Activated naive CD8-positive, alpha-beta T cell treated with anti-CD3 and anti-CD28 coated beads, Interleukin-2, amount 50 U/mL, for 24 hours (primary cell): ENCODE data around the gene SMTNL2.
A peak's percentile ranks its signal among the peaks of the same experiment; 100 is the strongest.

ENCODE experiments used
- ATAC-seq: fragments of 150-1000 bp; cut with Tn5 transposase; one replicate; pipeline ENCODE4 v1.10.0; 2021
- DNase-seq: peaks from one replicate; pipeline ENCODE4 v3.0.0; 2021
- H3K27ac Mint-ChIP-seq: one replicate; pipeline ENCODE4 v1.8.0; 2021; ENCODE audit warnings: mild to moderate bottlenecking, mixed read lengths
- H3K27me3 Mint-ChIP-seq: one replicate; pipeline ENCODE4 v1.8.0; 2021; ENCODE audit warnings: mixed read lengths
- H3K36me3 Mint-ChIP-seq: one replicate; pipeline ENCODE4 v1.8.0; 2021; ENCODE audit warnings: low read depth, mixed read lengths
- H3K4me1 Mint-ChIP-seq: one replicate; pipeline ENCODE4 v1.8.0; 2021; ENCODE audit warnings: mixed read lengths
- H3K4me3 Mint-ChIP-seq: one replicate; pipeline ENCODE4 v1.8.0; 2021; ENCODE audit warnings: mild to moderate bottlenecking, moderate library complexity, mixed read lengths
- H3K9me3 Mint-ChIP-seq: one replicate; pipeline ENCODE4 v1.8.0; 2021; ENCODE audit warnings: mixed read lengths

Gene SMTNL2

GRCh38 chr17:4551796-4552525, 32.4 kb upstream of the SMTNL2 start:
- Mint-ChIP-seq H3K4me1 (peaks cover 29% of the 10 kb centered on the region), H3K36me3 (peaks cover 33% of the 10 kb centered on the region), H3K9me3 (no peaks in the 10 kb centered on the region), H3K4me3 (no peak overlapping the region), H3K27ac (no peak overlapping the region), H3K27me3 (no peaks in the 10 kb centered on the region)
- DNase-seq (no peak), ATAC-seq (no peak)

- peaks cover 30% of the 10 kb centered on the region for H3K4me1 Mint-ChIP-seq
- H3K4me3 Mint-ChIP-seq: peak overlapping the region; percentile 95
- ATAC-seq (no peak), DNase-seq (no peak)
- peak overlapping the region; percentile 83 for H3K27ac Mint-ChIP-seq
- H3K36me3 Mint-ChIP-seq: peaks cover 33% of the 10 kb centered on the region
- H3K9me3 Mint-ChIP-seq: no peaks in the 10 kb centered on the region
- H3K27me3 Mint-ChIP-seq: no peaks in the 10 kb centered on the region
Observed at GRCh38 chr17:4553669-4554068, 30.7 kb upstream of the SMTNL2 start.

- peak overlapping the region; percentile 95 for H3K4me3 Mint-ChIP-seq
- H3K27me3 Mint-ChIP-seq: no peaks in the 10 kb centered on the region
- DNase-seq (no peak), ATAC-seq (no peak)
- no peaks in the 10 kb centered on the region for H3K9me3 Mint-ChIP-seq
- H3K27ac Mint-ChIP-seq: peak overlapping the region; percentile 83
- H3K36me3 Mint-ChIP-seq: peaks cover 29% of the 10 kb centered on the region
- peaks cover 30% of the 10 kb centered on the region for H3K4me1 Mint-ChIP-seq
Observed at GRCh38 chr17:4554441-4554996, 29.8 kb upstream of the SMTNL2 start.

- Mint-ChIP-seq H3K9me3 (no peaks in the 10 kb centered on the region), H3K4me1 (peaks cover 30% of the 10 kb centered on the region), H3K27me3 (no peaks in the 10 kb centered on the region), H3K4me3 (peak within 1 kb of the TSS; percentile 95), H3K36me3 (peaks cover 29% of the 10 kb centered on the region), H3K27ac (peak within 1 kb of the TSS; percentile 83)
- ATAC-seq: peak; percentile 93
- peak; percentile 99 for DNase-seq
Observed at GRCh38 chr17:4554997-4555799, 29.1 kb upstream of the SMTNL2 start, which contains the start of gene MYBBP1A. Gene MYBBP1A (minus strand): TSS chr17:4555384. CDS start chr17:4555324, 60 bp downstream.

GRCh38 chr17:4555873-4556759, 28.2 kb upstream of the SMTNL2 start:
- H3K27me3 Mint-ChIP-seq: no peaks in the 10 kb centered on the region
- ATAC-seq (no peak), DNase-seq (no peak)
- H3K4me1 Mint-ChIP-seq: peaks cover 28% of the 10 kb centered on the region
- peak overlapping the region; percentile 95 for H3K4me3 Mint-ChIP-seq
- H3K27ac Mint-ChIP-seq: peak overlapping the region; percentile 83
- no peaks in the 10 kb centered on the region for H3K9me3 Mint-ChIP-seq
- peaks cover 26% of the 10 kb centered on the region for H3K36me3 Mint-ChIP-seq

GRCh38 chr17:4556996-4557395, 27.3 kb upstream of the SMTNL2 start:
- no peak for DNase-seq
- H3K36me3 Mint-ChIP-seq: peaks cover 18% of the 10 kb centered on the region

GRCh38 chr17:4557626-4558346, 26.5 kb upstream of the SMTNL2 start:
- DNase-seq: no peak
- peak overlapping the region; percentile 11 for H3K4me3 Mint-ChIP-seq
- no peaks in the 10 kb centered on the region for H3K9me3 Mint-ChIP-seq
- no peak for ATAC-seq
- H3K27me3 Mint-ChIP-seq: no peaks in the 10 kb centered on the region
- H3K4me1 Mint-ChIP-seq: peaks cover 42% of the 10 kb centered on the region
- peaks cover 13% of the 10 kb centered on the region for H3K36me3 Mint-ChIP-seq
- no peak overlapping the region for H3K27ac Mint-ChIP-seq

More at GRCh38 chr17:4556996-4557395, 27.3 kb upstream of the SMTNL2 start:
- Mint-ChIP-seq H3K4me1 (peaks cover 34% of the 10 kb centered on the region), H3K27me3 (no peaks in the 10 kb centered on the region), H3K9me3 (no peaks in the 10 kb centered on the region), H3K4me3 (no peak overlapping the region), H3K27ac (no peak overlapping the region)
- no peak for ATAC-seq

GRCh38 chr17:4558347-4558971, 25.9 kb upstream of the SMTNL2 start:
- Mint-ChIP-seq H3K9me3 (no peaks in the 10 kb centered on the region), H3K36me3 (peaks cover 13% of the 10 kb centered on the region), H3K27ac (no peak overlapping the region), H3K4me3 (peak overlapping the region; percentile 11), H3K27me3 (no peaks in the 10 kb centered on the region), H3K4me1 (peaks cover 47% of the 10 kb centered on the region)
- no peak for DNase-seq
- no peak for ATAC-seq

GRCh38 chr17:4559139-4559791, 25.1 kb upstream of the SMTNL2 start:
- Mint-ChIP-seq H3K4me3 (no peak overlapping the region), H3K4me1 (peaks cover 44% of the 10 kb centered on the region), H3K27ac (no peak overlapping the region), H3K36me3 (peaks cover 5% of the 10 kb centered on the region), H3K9me3 (no peaks in the 10 kb centered on the region), H3K27me3 (no peaks in the 10 kb centered on the region)
- ATAC-seq: no peak
- DNase-seq: no peak

- no peak for ATAC-seq
- Mint-ChIP-seq H3K4me1 (peaks cover 40% of the 10 kb centered on the region), H3K27me3 (no peaks in the 10 kb centered on the region), H3K9me3 (no peaks in the 10 kb centered on the region), H3K27ac (no peak overlapping the region), H3K36me3 (no peaks in the 10 kb centered on the region), H3K4me3 (no peak overlapping the region)
- DNase-seq: no peak
Observed at GRCh38 chr17:4559966-4560365, 24.4 kb upstream of the SMTNL2 start.

- DNase-seq: no peak
- Mint-ChIP-seq H3K27ac (no peak within 1 kb of the TSS), H3K4me3 (no peak within 1 kb of the TSS), H3K4me1 (peaks cover 38% of the 10 kb centered on the region), H3K9me3 (no peaks in the 10 kb centered on the region), H3K27me3 (no peaks in the 10 kb centered on the region), H3K36me3 (no peaks in the 10 kb centered on the region)
- ATAC-seq: no peak
Observed at GRCh38 chr17:4560421-4560820, 23.9 kb upstream of the SMTNL2 start, which contains the start of gene GGT6. Gene GGT6 (minus strand): TSS chr17:4560577. CDS start chr17:4560521, 56 bp downstream.

- Mint-ChIP-seq H3K4me3 (no peak overlapping the region), H3K27ac (no peak overlapping the region), H3K36me3 (no peaks in the 10 kb centered on the region), H3K9me3 (no peaks in the 10 kb centered on the region), H3K4me1 (peaks cover 38% of the 10 kb centered on the region), H3K27me3 (no peaks in the 10 kb centered on the region)
- ATAC-seq: no peak
- no peak for DNase-seq
Observed at GRCh38 chr17:4560837-4561256, 23.5 kb upstream of the SMTNL2 start.
